Measurements from ENCODE around the gene NEK6.

The NEK6 gene

GRCh38 chr9:124296094-124296493 lies 38.3 kb downstream of the NEK6 start:
- Histone ChIP-seq H3K27ac (ENCODE audit: low read length, poor library complexity, severe bottlenecking) (peak overlapping the region; percentile 92), H4K8ac (ENCODE audit: low read length) (peak overlapping the region; percentile 88), H2BK12ac (ENCODE audit: low read length in 2 of 2) (peak overlapping the region; percentile 6 to 98), H3K18ac (ENCODE audit: low read depth in 1 of 2, low read length in 2 of 2) (peak overlapping the region; percentile 56 to 98), H2BK120ac (ENCODE audit: low read depth, low read length) (peak overlapping the region; percentile 90), H2BK15ac (ENCODE audit: low read depth, poor library complexity, severe bottlenecking) (peak overlapping the region; percentile 8), H3K4me3 (ENCODE audit: insufficient read depth in 1 of 2, low read depth in 1 of 2, low read length in 2 of 2) (no peak overlapping the region), H3K9me3 (ENCODE audit: control insufficient read depth, low read length) (no peaks in the 10 kb centered on the region), H3K4me2 (ENCODE audit: low read length, poor library complexity, severe bottlenecking) (no peak overlapping the region), H2AK5ac (ENCODE audit: low read length, severe bottlenecking) (peak overlapping the region; percentile 82), H3K23ac (ENCODE audit: low read length in 2 of 2) (peak overlapping the region in 1 of 2 experiments; percentile 63), H4K91ac (ENCODE audit: low read length) (peak overlapping the region; percentile 98), H3K79me1 (replicated peaks; ENCODE audit: low read length, poor library complexity, severe bottlenecking) (no peaks in the 10 kb centered on the region), H3K27me3 (ENCODE audit: control insufficient read depth in 1 of 2, insufficient read depth in 1 of 2, low read length in 2 of 2) (no peaks in the 10 kb centered on the region), H2BK5ac (ENCODE audit: low read depth, low read length, poor library complexity, severe bottlenecking) (no peak overlapping the region), H3K9ac (ENCODE audit: low read length) (peak overlapping the region; percentile 61), H3K4me1 (ENCODE audit: control insufficient read depth, insufficient read depth, low read depth, low read length) (peaks cover 91% of the 10 kb centered on the region), H3K36me3 (ENCODE audit: control insufficient read depth in 1 of 2, insufficient read depth in 2 of 2, low read depth in 1 of 2, low read length in 2 of 2) (peaks cover 45 to 47% of the 10 kb centered on the region in 2 experiments), H3K14ac (ENCODE audit: low read length in 2 of 2) (peak overlapping the region in 1 of 2 experiments; percentile 93), H2AFZ (ENCODE audit: low read depth, low read length) (no peak overlapping the region), H3K4ac (ENCODE audit: low read depth in 1 of 2, low read length in 2 of 2) (peak overlapping the region; percentile 61 to 97)
- WGBS, result 73% methylated on average over 8 of the region's 8 CpGs
- no peak for DNase-seq

DNA sequence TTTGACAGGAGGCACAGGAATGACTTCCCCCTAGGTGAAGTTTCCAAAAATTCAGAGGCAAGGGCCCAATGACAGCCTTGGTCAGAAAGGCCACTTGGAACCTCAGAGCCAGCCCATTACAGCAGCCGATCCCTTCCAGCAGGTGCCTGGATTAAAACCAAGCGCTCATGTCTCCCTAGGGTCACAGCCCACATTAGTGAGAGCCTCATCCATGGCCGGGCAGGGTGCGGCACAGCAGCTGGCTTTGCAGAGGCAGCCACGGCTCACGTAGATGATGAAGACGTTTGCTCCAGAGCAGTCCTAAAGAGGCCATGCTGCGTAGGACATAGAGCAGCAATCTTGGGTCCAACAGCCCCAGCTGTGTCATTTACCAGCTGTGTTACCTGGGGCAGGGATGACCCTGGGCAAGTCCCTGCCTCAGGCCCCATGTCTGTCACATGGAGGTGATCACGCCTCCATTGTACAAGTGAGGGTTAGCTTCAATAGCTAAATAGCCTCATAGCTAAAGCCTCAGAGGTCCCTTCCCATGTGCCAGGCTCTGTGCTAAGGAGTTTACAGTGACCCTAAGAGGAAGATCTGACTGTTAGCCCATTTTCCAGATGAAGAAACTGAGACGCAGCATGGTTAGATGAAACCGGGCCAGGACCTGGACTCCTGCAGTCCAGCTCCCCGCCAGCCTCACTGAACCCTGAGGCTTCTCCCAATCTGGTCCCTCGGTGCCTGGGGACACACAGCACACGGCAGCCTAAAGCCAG lies 39.2 kb downstream of the NEK6 start:
- Histone ChIP-seq H3K9me3 (ENCODE audit: control insufficient read depth, low read length) (no peaks in the 10 kb centered on the region), H2BK120ac (ENCODE audit: low read depth, low read length) (peak overlapping the region; percentile 90), H3K4me2 (ENCODE audit: low read length, poor library complexity, severe bottlenecking) (no peak overlapping the region), H3K4me1 (ENCODE audit: control insufficient read depth, insufficient read depth, low read depth, low read length) (peaks cover 87% of the 10 kb centered on the region), H2BK15ac (ENCODE audit: low read depth, poor library complexity, severe bottlenecking) (no peak overlapping the region), H3K14ac (ENCODE audit: low read length in 2 of 2) (peak overlapping the region in 1 of 2 experiments; percentile 7), H3K36me3 (ENCODE audit: control insufficient read depth in 1 of 2, insufficient read depth in 2 of 2, low read depth in 1 of 2, low read length in 2 of 2) (peaks cover 50 to 54% of the 10 kb centered on the region in 2 experiments), H4K91ac (ENCODE audit: low read length) (peak overlapping the region; percentile 98), H3K9ac (ENCODE audit: low read length) (peak overlapping the region; percentile 61), H3K27ac (ENCODE audit: low read length, poor library complexity, severe bottlenecking) (peak overlapping the region; percentile 92), H2AFZ (ENCODE audit: low read depth, low read length) (no peak overlapping the region), H4K8ac (ENCODE audit: low read length) (peak overlapping the region; percentile 82), H3K27me3 (ENCODE audit: control insufficient read depth in 1 of 2, insufficient read depth in 1 of 2, low read length in 2 of 2) (no peaks in the 10 kb centered on the region), H3K18ac (ENCODE audit: low read depth in 1 of 2, low read length in 2 of 2) (peak overlapping the region; percentile 56 to 98), H3K79me1 (replicated peaks; ENCODE audit: low read length, poor library complexity, severe bottlenecking) (peaks cover 5% of the 10 kb centered on the region), H2AK5ac (ENCODE audit: low read length, severe bottlenecking) (peak overlapping the region; percentile 67), H3K4me3 (ENCODE audit: insufficient read depth in 1 of 2, low read depth in 1 of 2, low read length in 2 of 2) (peak overlapping the region in 1 of 2 experiments; percentile 1), H3K23ac (ENCODE audit: low read length in 2 of 2) (peak overlapping the region in 1 of 2 experiments; percentile 0), H2BK12ac (ENCODE audit: low read length in 2 of 2) (peak overlapping the region; percentile 25 to 76), H3K4ac (ENCODE audit: low read depth in 1 of 2, low read length in 2 of 2) (peak overlapping the region; percentile 61 to 71), H2BK5ac (ENCODE audit: low read depth, low read length, poor library complexity, severe bottlenecking) (peak overlapping the region; percentile 85)
- 82% methylated on average over 14 of the region's 14 CpGs for WGBS
- no peak for DNase-seq

GRCh38 chr9:124297551-124297901 lies 39.8 kb downstream of the NEK6 start:
- peaks cover 82% of the 10 kb centered on the region for H3K4me1 ChIP-seq (ENCODE audit: control insufficient read depth, insufficient read depth, low read depth, low read length)
- H2BK12ac ChIP-seq (ENCODE audit: low read length in 2 of 2), result peak overlapping the region; percentile 25 to 76
- H3K79me1 ChIP-seq (replicated peaks; ENCODE audit: low read length, poor library complexity, severe bottlenecking), result peaks cover 9% of the 10 kb centered on the region
- no peak overlapping the region for H3K4me2 ChIP-seq (ENCODE audit: low read length, poor library complexity, severe bottlenecking)
- H3K9me3 ChIP-seq (ENCODE audit: control insufficient read depth, low read length), result no peaks in the 10 kb centered on the region
- H3K27me3 ChIP-seq (ENCODE audit: control insufficient read depth in 1 of 2, insufficient read depth in 1 of 2, low read length in 2 of 2), result no peaks in the 10 kb centered on the region
- H3K9ac ChIP-seq (ENCODE audit: low read length), result peak overlapping the region; percentile 61
- H2BK5ac ChIP-seq (ENCODE audit: low read depth, low read length, poor library complexity, severe bottlenecking), result peak overlapping the region; percentile 85
- WGBS, result 5% methylated on average over 9 of the region's 9 CpGs
- peak; percentile 84 for DNase-seq
- peak overlapping the region in 1 of 2 experiments; percentile 23 for H3K4me3 ChIP-seq (ENCODE audit: insufficient read depth in 1 of 2, low read depth in 1 of 2, low read length in 2 of 2)
- peak overlapping the region; percentile 35 for H2BK15ac ChIP-seq (ENCODE audit: low read depth, poor library complexity, severe bottlenecking)
- H3K14ac ChIP-seq (ENCODE audit: low read length in 2 of 2), result peak overlapping the region in 1 of 2 experiments; percentile 3
- peak overlapping the region; percentile 90 for H2BK120ac ChIP-seq (ENCODE audit: low read depth, low read length)
- peak overlapping the region; percentile 82 for H4K8ac ChIP-seq (ENCODE audit: low read length)
- peak overlapping the region; percentile 56 to 98 for H3K18ac ChIP-seq (ENCODE audit: low read depth in 1 of 2, low read length in 2 of 2)
- H2AK5ac ChIP-seq (ENCODE audit: low read length, severe bottlenecking), result peak overlapping the region; percentile 89
- H3K27ac ChIP-seq (ENCODE audit: low read length, poor library complexity, severe bottlenecking), result peak overlapping the region; percentile 92
- peaks cover 54 to 57% of the 10 kb centered on the region in 2 experiments for H3K36me3 ChIP-seq (ENCODE audit: control insufficient read depth in 1 of 2, insufficient read depth in 2 of 2, low read depth in 1 of 2, low read length in 2 of 2)
- H2AFZ ChIP-seq (ENCODE audit: low read depth, low read length), result no peak overlapping the region
- peak overlapping the region; percentile 61 to 71 for H3K4ac ChIP-seq (ENCODE audit: low read depth in 1 of 2, low read length in 2 of 2)
- no peak overlapping the region for H3K23ac ChIP-seq (ENCODE audit: low read length in 2 of 2)
- peak overlapping the region; percentile 98 for H4K91ac ChIP-seq (ENCODE audit: low read length)

DNA sequence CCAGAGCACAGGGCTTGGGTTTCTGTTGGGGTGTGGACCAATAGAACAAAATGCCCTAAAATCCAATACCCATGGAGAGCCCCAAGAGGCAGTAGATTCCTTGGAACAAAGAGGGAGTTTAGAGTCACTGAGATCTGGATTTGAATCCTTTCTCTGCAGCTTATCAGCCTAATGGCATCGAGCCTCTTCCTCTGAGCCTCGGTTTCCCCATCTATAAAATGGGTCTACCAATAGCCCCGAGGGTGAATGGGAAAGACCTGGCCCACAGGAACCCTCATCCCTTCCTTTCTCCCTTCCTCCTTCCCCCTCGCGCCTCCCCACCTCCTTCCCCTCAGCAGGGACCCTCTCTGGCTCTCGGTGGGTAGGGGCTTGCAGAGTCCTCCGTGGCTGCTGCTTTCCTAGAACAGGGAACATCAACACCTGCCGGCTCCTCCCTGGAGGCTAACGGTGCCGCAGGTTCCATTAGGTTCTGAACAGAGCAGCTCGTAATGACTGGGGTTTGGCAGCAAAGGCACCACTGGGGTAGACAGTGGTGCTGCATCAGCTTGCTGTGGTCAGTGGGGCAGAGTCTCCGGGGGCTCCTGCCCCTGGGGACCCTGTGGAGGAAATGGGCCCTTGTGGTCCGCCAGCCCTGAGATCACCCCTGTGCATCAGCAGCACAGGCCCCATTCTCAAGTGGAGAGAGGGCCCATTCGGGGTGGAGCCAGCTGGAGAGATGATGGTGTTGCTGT lies 40.3 kb downstream of the NEK6 start:
- H3K27ac ChIP-seq (ENCODE audit: low read length, poor library complexity, severe bottlenecking), result peak overlapping the region; percentile 92
- H3K9ac ChIP-seq (ENCODE audit: low read length), result peak overlapping the region; percentile 61
- no peak for DNase-seq
- WGBS, result 82% methylated on average over 14 of the region's 14 CpGs
- H2AFZ ChIP-seq (ENCODE audit: low read depth, low read length), result no peak overlapping the region
- peak overlapping the region; percentile 55 for H2BK120ac ChIP-seq (ENCODE audit: low read depth, low read length)
- peak overlapping the region; percentile 67 for H4K91ac ChIP-seq (ENCODE audit: low read length)
- H3K4ac ChIP-seq (ENCODE audit: low read depth in 1 of 2, low read length in 2 of 2), result peak overlapping the region; percentile 61 to 71
- H3K14ac ChIP-seq (ENCODE audit: low read length in 2 of 2), result peak overlapping the region in 1 of 2 experiments; percentile 44
- H3K79me1 ChIP-seq (replicated peaks; ENCODE audit: low read length, poor library complexity, severe bottlenecking), result peaks cover 13% of the 10 kb centered on the region
- peak overlapping the region in 1 of 2 experiments; percentile 23 for H3K4me3 ChIP-seq (ENCODE audit: insufficient read depth in 1 of 2, low read depth in 1 of 2, low read length in 2 of 2)
- H3K4me1 ChIP-seq (ENCODE audit: control insufficient read depth, insufficient read depth, low read depth, low read length), result peaks cover 80% of the 10 kb centered on the region
- no peaks in the 10 kb centered on the region for H3K27me3 ChIP-seq (ENCODE audit: control insufficient read depth in 1 of 2, insufficient read depth in 1 of 2, low read length in 2 of 2)
- H3K4me2 ChIP-seq (ENCODE audit: low read length, poor library complexity, severe bottlenecking), result no peak overlapping the region
- H4K8ac ChIP-seq (ENCODE audit: low read length), result peak overlapping the region; percentile 16
- H2BK15ac ChIP-seq (ENCODE audit: low read depth, poor library complexity, severe bottlenecking), result peak overlapping the region; percentile 78
- peak overlapping the region; percentile 89 for H2AK5ac ChIP-seq (ENCODE audit: low read length, severe bottlenecking)
- H3K23ac ChIP-seq (ENCODE audit: low read length in 2 of 2), result no peak overlapping the region
- no peak overlapping the region for H2BK5ac ChIP-seq (ENCODE audit: low read depth, low read length, poor library complexity, severe bottlenecking)
- peak overlapping the region; percentile 42 to 79 for H2BK12ac ChIP-seq (ENCODE audit: low read length in 2 of 2)
- no peaks in the 10 kb centered on the region for H3K9me3 ChIP-seq (ENCODE audit: control insufficient read depth, low read length)
- H3K36me3 ChIP-seq (ENCODE audit: control insufficient read depth in 1 of 2, insufficient read depth in 2 of 2, low read depth in 1 of 2, low read length in 2 of 2), result peaks cover 54 to 57% of the 10 kb centered on the region in 2 experiments
- H3K18ac ChIP-seq (ENCODE audit: low read depth in 1 of 2, low read length in 2 of 2), result peak overlapping the region; percentile 65 to 98

Measured in mesenchymal stem cell (in vitro differentiated cells and primary cell).